ENCODE measurements around the gene OR4Q3. TPM values are rescaled to one million over a fixed set of nuclear protein-coding genes. Genes with fewer than 3 reads are reported as not detected.
"Not testable (repeated sequence)": the region's sequence is repeated elsewhere in the genome, so short reads cannot be mapped to it uniquely, and the experiment has no call there.

Gene OR4Q3
- total RNA-seq: not detected
- 0 reads per million in 2 donors for total RNA-seq

DNA sequence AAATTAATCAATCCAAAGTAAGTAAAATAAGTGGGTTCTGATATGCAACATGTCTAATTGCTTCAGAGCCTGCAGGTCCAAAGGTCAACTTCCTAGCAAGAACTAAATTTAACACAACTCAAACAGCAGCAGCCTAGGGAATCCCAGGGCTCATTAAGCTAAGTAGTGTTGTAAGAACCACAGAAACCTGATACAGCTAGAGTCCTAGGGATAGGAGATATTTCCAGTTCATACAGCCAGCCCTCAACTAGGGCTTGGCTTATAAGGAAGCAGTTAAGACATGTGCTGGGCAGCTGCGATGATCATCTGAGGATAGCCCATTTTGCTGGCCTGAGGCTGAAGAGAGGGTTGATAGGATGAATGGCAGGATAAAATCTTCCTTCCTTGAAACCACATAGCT is at the start of gene OR4Q3:
TSS of gene OR4Q3 (plus strand) at position 316 of the 400 bp plus-strand sequence.
- Mint-ChIP-seq H3K36me3 (ENCODE audit: low read depth) (no peaks in the 10 kb centered on the region), H3K27me3 (peaks cover 4% of the 10 kb centered on the region), H3K27ac (no peak within 1 kb of the TSS), H3K4me1 (no peaks in the 10 kb centered on the region), H3K4me3 (no peak within 1 kb of the TSS)
- ATAC-seq (no peak), DNase-seq (no peak)
- no peaks in the 10 kb centered on the region for H3K9me3 ChIP-seq (ENCODE audit: control insufficient read depth, low read length, poor library complexity, severe bottlenecking)

DNA sequence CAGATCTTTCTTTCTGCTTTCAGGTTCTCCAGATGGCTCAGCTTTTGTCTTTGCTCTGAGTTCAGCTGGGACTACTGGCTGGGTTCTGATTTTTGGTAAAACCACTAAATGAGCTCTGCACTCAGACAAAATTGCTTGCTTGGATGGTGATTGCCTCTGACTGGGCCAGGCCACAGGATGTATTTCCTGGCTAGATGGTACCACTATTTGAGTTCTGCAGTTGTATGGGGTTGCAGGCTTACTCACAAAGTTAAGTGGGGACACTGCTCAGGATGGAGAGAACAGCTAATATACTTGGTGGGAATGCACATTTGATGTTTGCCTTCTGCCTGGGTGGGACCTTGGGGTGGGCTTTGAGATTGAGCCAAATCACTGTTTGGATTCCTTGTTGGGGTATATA is 14.0 kb upstream of the OR4Q3 start:
- H3K9me3 ChIP-seq (ENCODE audit: control insufficient read depth, low read length, poor library complexity, severe bottlenecking): no peaks in the 10 kb centered on the region
- DNase-seq (no peak), ATAC-seq (no peak)
- Mint-ChIP-seq H3K36me3 (ENCODE audit: low read depth) (no peaks in the 10 kb centered on the region), H3K27me3 (no peaks in the 10 kb centered on the region), H3K4me3 (no peak overlapping the region), H3K4me1 (no peaks in the 10 kb centered on the region), H3K27ac (no peak overlapping the region)

DNA sequence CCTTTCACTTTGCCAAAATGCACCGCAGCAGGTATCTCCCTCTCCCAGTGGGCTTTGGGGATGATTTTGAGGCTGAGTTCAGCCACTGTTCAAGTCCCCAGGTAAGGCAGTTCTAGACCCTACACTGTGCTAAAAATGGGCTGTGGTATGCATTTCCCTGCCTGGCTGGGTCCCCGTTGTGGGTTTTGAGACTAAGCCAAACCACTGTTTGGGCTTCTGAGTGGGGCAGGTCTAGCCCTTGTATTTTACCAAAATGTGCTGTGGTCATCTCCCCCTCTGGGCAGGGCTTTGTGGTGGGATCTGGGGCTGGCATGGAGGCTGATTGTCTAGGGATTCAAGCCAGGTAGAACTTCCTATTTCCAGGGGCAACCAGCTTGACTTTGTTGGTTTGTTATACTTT is 13.6 kb upstream of the OR4Q3 start:
- no peaks in the 10 kb centered on the region for H3K4me1 Mint-ChIP-seq
- DNase-seq (no peak), ATAC-seq (no peak)
- H3K9me3 ChIP-seq (ENCODE audit: control insufficient read depth, low read length, poor library complexity, severe bottlenecking): no peaks in the 10 kb centered on the region
- no peaks in the 10 kb centered on the region for H3K36me3 Mint-ChIP-seq (ENCODE audit: low read depth)
- no peak overlapping the region for H3K27ac Mint-ChIP-seq
- H3K4me3 Mint-ChIP-seq: no peak overlapping the region
- no peaks in the 10 kb centered on the region for H3K27me3 Mint-ChIP-seq

DNA sequence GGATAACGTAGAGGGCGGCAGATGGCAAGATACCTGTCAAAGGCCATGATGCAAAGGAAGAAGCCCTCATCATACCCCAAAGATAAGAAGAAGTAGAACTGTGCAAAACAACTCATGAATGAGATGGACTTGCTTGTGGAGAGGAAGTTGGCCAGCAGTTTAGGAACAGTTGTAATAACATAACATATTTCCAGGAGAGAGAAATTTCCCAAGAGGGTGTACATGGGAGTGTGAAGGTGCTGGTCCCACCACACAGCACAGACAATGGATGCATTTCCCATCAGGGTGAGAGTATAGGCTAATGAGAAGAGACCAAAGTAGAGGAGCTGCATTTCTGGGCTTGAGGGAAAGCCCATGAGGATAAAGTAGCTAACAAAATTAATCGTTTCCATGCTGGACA is 9.5 kb upstream of the OR4Q3 start:
- DNase-seq; H3K4me1 Mint-ChIP-seq; H3K36me3 Mint-ChIP-seq (ENCODE audit: low read depth); H3K4me3 Mint-ChIP-seq; ATAC-seq; H3K27me3 Mint-ChIP-seq; H3K9me3 ChIP-seq (ENCODE audit: control insufficient read depth, low read length, poor library complexity, severe bottlenecking); H3K27ac Mint-ChIP-seq: not testable (repeated sequence)

DNA sequence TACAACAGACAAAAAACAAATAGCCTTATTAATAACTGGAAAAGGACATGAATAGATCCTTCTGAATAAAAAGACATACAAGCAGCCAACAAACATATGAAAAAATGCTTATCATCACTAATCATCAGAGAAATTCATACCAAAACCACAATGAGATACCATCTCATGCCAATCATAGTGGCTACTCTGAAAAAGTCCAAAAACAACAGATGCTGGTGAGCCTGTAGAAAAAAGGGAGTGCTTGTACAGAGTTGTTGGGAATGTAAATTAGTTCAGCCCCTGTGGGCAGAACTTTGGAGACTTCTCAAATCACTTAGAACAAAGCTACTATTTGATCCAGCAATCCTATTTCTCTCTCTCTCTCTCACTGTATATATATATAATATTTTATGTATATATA is 8.9 kb downstream of the OR4Q3 start:
- H3K36me3 Mint-ChIP-seq (ENCODE audit: low read depth); H3K4me1 Mint-ChIP-seq; H3K27me3 Mint-ChIP-seq; ATAC-seq; H3K9me3 ChIP-seq (ENCODE audit: control insufficient read depth, low read length, poor library complexity, severe bottlenecking); DNase-seq; H3K27ac Mint-ChIP-seq; H3K4me3 Mint-ChIP-seq: not testable (repeated sequence)

DNA sequence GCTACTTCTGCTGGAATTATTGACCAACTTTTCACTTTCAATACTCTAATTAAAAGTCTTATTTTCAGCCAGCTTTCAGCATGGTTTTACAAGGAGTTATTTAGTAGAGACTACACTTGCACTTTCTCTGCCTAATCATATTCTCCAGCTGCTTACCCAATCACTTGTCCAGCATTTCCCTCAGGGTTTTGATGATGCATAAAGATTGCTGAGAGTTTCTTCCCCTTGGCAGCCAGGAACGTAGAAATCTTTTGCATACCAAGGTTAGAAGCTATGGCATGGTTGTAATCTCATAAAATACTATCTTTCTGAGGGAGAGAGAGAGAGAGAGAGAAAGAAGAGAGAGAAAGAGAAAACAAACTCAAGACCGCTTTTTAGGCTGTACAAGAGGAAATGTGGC is 10.8 kb downstream of the OR4Q3 start:
- Mint-ChIP-seq H3K27ac (no peak overlapping the region), H3K4me3 (no peak overlapping the region), H3K4me1 (no peaks in the 10 kb centered on the region), H3K36me3 (ENCODE audit: low read depth) (no peaks in the 10 kb centered on the region), H3K27me3 (no peaks in the 10 kb centered on the region)
- no peaks in the 10 kb centered on the region for H3K9me3 ChIP-seq (ENCODE audit: control insufficient read depth, low read length, poor library complexity, severe bottlenecking)
- DNase-seq (no peak), ATAC-seq (no peak)

DNA sequence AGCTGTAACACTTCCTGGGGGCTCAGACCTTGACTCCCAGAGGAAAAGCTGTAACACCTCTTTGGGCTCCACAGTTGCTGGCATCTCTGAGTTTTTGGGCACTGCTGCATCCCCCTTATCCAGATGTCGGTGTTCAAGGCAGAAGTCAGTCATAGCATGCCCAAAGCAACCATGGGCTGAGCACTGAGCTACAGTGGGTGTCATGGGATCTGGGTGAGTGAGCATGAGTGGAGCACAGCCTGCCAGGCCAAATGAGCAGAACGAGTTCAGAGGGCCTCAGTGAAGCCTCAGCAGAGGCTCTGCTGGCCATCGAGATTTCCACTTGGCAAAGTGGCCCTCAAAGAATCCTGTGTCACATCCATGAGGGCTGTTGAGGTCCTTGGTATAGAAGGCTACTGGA is 28.1 kb downstream of the OR4Q3 start:
- H3K27ac Mint-ChIP-seq, ATAC-seq: not testable (repeated sequence)

DNA sequence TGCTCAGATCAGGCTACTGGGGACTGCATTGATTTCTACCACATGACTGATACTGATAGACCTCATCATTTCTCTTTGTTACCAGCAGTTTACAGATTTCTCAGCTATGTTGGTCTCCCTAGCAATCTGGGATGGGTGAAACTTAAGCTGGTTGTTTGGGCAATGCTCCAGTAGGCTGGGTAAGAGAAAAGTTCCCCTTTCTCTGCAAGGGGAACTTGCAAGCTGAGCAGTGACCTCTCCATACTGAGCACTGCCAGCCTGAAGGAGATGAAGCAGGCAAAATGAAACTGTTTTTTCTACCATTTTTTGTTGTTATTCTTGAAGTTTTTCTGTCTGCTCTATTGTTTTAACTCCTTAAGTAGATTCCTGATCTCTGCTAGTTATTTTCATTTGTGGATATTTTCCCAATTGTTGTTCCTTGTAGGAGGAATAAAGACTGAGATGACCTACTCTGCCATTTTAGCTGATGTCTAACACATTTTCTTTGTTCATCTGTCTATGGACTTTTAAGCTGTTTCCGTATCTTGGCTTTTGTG is 28.6 kb downstream of the OR4Q3 start:
- Mint-ChIP-seq H3K4me3 (no peak overlapping the region), H3K27me3 (no peaks in the 10 kb centered on the region), H3K27ac (no peak overlapping the region), H3K4me1 (no peaks in the 10 kb centered on the region), H3K36me3 (ENCODE audit: low read depth) (no peaks in the 10 kb centered on the region)
- DNase-seq (no peak), ATAC-seq (no peak)
- H3K9me3 ChIP-seq (ENCODE audit: control insufficient read depth, low read length, poor library complexity, severe bottlenecking): no peaks in the 10 kb centered on the region

More for the DNA sequence above, 28.1 kb downstream of the OR4Q3 start:
- H3K4me3 Mint-ChIP-seq; DNase-seq; H3K36me3 Mint-ChIP-seq (ENCODE audit: low read depth); H3K27me3 Mint-ChIP-seq; H3K4me1 Mint-ChIP-seq; H3K9me3 ChIP-seq (ENCODE audit: control insufficient read depth, low read length, poor library complexity, severe bottlenecking): not testable (repeated sequence)

DNA sequence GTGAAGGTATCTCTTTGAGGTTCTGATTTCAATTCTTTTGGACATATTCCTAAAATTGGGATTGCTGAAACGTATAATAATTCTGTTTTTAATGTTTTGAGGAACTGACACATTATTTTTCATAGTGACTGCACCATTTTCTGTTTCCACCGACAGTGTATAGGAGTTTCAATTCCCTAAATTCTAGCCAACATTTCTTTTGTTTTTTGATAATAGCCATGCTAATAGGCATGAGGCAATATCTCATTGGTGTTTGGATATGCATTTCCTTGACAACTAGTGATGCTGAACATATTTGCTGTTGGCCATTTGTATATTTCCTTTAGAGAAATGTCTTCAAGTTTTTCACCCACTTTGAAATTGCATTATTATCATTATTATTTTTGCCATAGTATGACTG is 29.1 kb downstream of the OR4Q3 start:
- not testable (repeated sequence) for H3K27ac Mint-ChIP-seq; H3K27me3 Mint-ChIP-seq; ATAC-seq; H3K9me3 ChIP-seq (ENCODE audit: control insufficient read depth, low read length, poor library complexity, severe bottlenecking); H3K4me3 Mint-ChIP-seq; H3K4me1 Mint-ChIP-seq; H3K36me3 Mint-ChIP-seq (ENCODE audit: low read depth); DNase-seq

DNA sequence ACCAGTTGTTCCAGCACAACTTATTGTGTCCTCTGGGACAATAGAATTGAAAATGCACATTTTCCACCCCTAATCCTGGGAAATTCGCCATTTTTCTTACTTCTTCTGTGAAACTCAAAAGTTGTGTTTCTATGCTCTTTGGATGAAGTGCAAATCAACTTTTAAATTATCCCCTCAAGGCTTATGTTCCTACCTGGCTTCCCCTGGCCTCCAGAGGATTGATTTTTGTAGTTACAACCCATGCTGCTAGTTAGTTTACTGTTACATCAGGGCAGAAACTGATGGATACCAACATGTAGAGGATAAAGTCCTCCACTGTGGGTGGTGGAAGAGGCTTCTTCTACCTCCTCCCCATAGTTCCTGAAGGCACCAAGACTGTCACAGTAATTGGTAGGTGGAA is 29.8 kb downstream of the OR4Q3 start, which contains the start of gene OR4M1:
TSS of gene OR4M1 (plus strand) at position 301 of the 400 bp plus-strand sequence. CDS start 6,819 bp downstream, outside the sequence.
- not testable (repeated sequence) for H3K36me3 Mint-ChIP-seq (ENCODE audit: low read depth); H3K4me1 Mint-ChIP-seq; H3K4me3 Mint-ChIP-seq

DNA sequence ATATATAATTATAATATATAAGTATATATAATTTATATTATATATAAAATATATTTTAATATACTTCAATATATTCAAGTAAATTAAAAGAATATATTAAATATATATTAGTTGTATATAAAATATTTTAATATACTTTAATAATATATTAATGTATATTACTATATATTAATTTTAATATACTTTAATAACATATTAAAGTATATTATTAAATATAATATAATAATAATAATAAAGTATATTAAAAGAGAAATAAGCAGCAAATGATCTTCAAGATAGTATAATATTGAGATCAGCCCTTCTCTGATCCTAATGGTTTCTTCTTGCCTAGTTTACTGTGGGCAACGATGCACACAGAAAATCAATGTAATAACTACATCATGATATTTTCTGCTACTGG is 32.2 kb downstream of the OR4Q3 start:
- Mint-ChIP-seq H3K27ac (no peak overlapping the region), H3K36me3 (ENCODE audit: low read depth) (no peaks in the 10 kb centered on the region), H3K27me3 (peaks cover 2% of the 10 kb centered on the region), H3K4me3 (no peak overlapping the region), H3K4me1 (no peaks in the 10 kb centered on the region)
- no peak for ATAC-seq
- no peaks in the 10 kb centered on the region for H3K9me3 ChIP-seq (ENCODE audit: control insufficient read depth, low read length, poor library complexity, severe bottlenecking)
- no peak for DNase-seq

More for the DNA sequence above, 29.8 kb downstream of the OR4Q3 start, which contains the start of gene OR4M1:
- H3K27ac Mint-ChIP-seq; H3K27me3 Mint-ChIP-seq; DNase-seq; ATAC-seq; H3K9me3 ChIP-seq (ENCODE audit: control insufficient read depth, low read length, poor library complexity, severe bottlenecking): not testable (repeated sequence)

DNA sequence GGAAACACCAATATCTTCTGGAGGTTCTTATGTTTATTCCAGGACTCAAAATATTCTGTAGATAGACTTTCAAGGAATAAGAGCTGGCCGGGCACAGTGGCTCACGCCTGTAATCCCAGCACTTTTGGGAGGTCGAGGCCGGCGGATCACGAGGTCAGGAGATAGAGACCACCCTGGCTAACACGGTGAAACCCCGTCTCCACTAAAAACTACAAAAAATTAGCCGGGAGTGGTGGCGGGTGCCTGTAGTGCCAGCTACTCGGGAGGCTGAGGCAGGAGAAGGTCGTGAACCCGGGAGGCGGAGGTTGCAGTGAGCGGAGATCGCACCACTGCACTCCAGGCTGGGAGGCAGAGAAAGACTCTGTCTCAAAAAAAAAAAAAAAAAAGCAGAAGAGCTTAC is 42.5 kb downstream of the OR4Q3 start:
- not testable (repeated sequence) for H3K9me3 ChIP-seq (ENCODE audit: control insufficient read depth, low read length, poor library complexity, severe bottlenecking); H3K4me1 Mint-ChIP-seq; DNase-seq; H3K4me3 Mint-ChIP-seq; H3K27me3 Mint-ChIP-seq; H3K27ac Mint-ChIP-seq; ATAC-seq; H3K36me3 Mint-ChIP-seq (ENCODE audit: low read depth)

DNA sequence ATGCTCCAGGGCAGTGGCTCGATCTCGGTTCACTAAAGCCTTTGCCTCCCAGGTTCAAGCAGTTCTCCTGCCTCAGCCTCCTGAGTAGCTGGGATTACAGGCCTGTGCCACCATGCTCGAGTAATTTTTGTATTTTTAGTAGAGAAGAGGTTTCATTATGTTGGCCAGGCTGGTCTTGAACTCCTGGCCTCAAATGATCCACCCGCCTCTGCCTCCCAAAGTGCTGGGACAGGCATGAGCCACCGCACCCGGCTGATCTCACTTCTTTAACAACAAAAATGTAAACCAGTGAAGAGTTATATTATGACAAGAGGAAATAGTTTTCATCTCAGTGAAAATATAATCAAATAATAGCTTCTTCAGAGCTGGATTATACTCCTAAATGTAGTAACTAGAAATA is 43.9 kb downstream of the OR4Q3 start:
- H3K27ac Mint-ChIP-seq; H3K4me3 Mint-ChIP-seq; H3K4me1 Mint-ChIP-seq; H3K36me3 Mint-ChIP-seq (ENCODE audit: low read depth); DNase-seq; H3K9me3 ChIP-seq (ENCODE audit: control insufficient read depth, low read length, poor library complexity, severe bottlenecking); H3K27me3 Mint-ChIP-seq; ATAC-seq: not testable (repeated sequence)

DNA sequence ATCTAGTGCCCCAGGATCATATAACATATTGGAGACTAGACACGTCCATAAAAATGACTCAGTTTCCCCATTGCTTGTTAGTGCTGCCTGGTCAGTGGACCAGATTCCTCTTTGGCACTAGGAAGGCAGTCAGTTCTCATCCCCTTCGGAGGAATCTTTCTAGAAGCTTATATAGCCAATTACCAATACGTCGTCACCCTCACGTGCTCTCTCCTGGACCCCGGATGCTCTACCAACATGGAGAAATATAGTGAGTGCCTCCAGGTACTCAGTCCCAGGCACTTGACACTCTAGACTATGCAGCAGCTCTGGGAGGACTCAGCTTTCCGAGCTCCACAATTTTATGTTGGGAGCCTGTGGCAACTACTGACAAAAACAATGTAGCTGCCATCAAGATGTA is 44.8 kb downstream of the OR4Q3 start:
- not testable (repeated sequence) for H3K9me3 ChIP-seq (ENCODE audit: control insufficient read depth, low read length, poor library complexity, severe bottlenecking); H3K27me3 Mint-ChIP-seq; H3K27ac Mint-ChIP-seq; H3K4me1 Mint-ChIP-seq; H3K36me3 Mint-ChIP-seq (ENCODE audit: low read depth); DNase-seq; H3K4me3 Mint-ChIP-seq; ATAC-seq
